ENCODE results near the gene IFITM1. TPM values are rescaled to one million over a fixed set of nuclear protein-coding genes. Genes with fewer than 3 reads are reported as not detected.

The IFITM1 gene
- total and polyA plus RNA-seq, 2 of the 8 experiments (the other 6 are each of a cell fraction or from before 2014, with no cell fraction given) = 394 to 1,464 TPM

- Histone ChIP-seq H3K36me3 (ENCODE audit: control insufficient read depth in 2 of 4, insufficient read depth in 4 of 4, low read length in 3 of 4) (peaks cover 3 to 20% (median 15%) of the 10 kb centered on the region in 4 experiments; a peak in 6 of 8 replicates), H2BK120ac (replicated peaks; ENCODE audit: low read depth, low read length) (no peak overlapping the region), H3K9ac (replicated peaks in 1 of 4; ENCODE audit: extremely low read depth in 1 of 4, low read depth in 3 of 4, low read length in 3 of 4) (no peak overlapping the region; a peak in 1 of 7 replicates), H4K8ac (ENCODE audit: extremely low read depth, insufficient read depth, low read length) (no peak overlapping the region; the same call in 1 of the 2 replicates), H2AK5ac (ENCODE audit: low read depth, low read length) (peak overlapping the region; percentile 88), H3K4me3 (ENCODE audit: extremely low read depth in 1 of 4, insufficient read depth in 2 of 4, low read depth in 3 of 4, low read length in 4 of 4) (no peak overlapping the region), H2AFZ (ENCODE audit: low read length) (no peak overlapping the region), H3K79me2 (ENCODE audit: control insufficient read depth in 1 of 2, insufficient read depth in 2 of 2, low read length in 2 of 2) (no peaks in the 10 kb centered on the region), H3K9me3 (ENCODE audit: insufficient read depth in 2 of 2, low read depth in 1 of 2, low read length in 1 of 2) (no peaks in the 10 kb centered on the region), H3K56ac (replicated peaks; ENCODE audit: insufficient read length, low read depth, low read length) (no peak overlapping the region), H2BK20ac (ENCODE audit: low read length) (no peak overlapping the region), H4K5ac (ENCODE audit: insufficient read length, low read depth, low read length) (no peak overlapping the region), H2BK5ac (ENCODE audit: low read depth, low read length) (peak overlapping the region; percentile 83; the same call in 1 of the 2 replicates), H3K18ac (ENCODE audit: extremely low read depth, low read length) (peak overlapping the region; percentile 78; the same call in 1 of the 2 replicates), H3K27me3 (replicated peaks in 1 of 4; ENCODE audit: control insufficient read depth in 3 of 4, extremely low read depth in 1 of 4, insufficient read depth in 3 of 4, low read length in 3 of 4) (no peaks in the 10 kb centered on the region), H3K4me2 (ENCODE audit: insufficient read depth in 1 of 2, low read depth in 2 of 2, low read length in 2 of 2) (no peak overlapping the region), H3K79me1 (ENCODE audit: low read depth, low read length) (no peaks in the 10 kb centered on the region), H2BK15ac (ENCODE audit: low read length) (0 out of 2 replicates have a peak overlapping the region, but pooled peaks have one; percentile 72), H2BK12ac (ENCODE audit: low read depth, low read length) (peak overlapping the region; percentile 92; the same call in 1 of the 2 replicates), H3K4me1 (replicated peaks in 1 of 4; ENCODE audit: control insufficient read depth in 3 of 4, insufficient read depth in 4 of 4, low read length in 3 of 4) (peaks cover 6 to 20% (median 12%) of the 10 kb centered on the region in 4 experiments), H3K23me2 (ENCODE audit: low read depth, low read length) (no peaks in the 10 kb centered on the region), H4K91ac (replicated peaks; ENCODE audit: insufficient read length, low read length) (no peak overlapping the region), H3K27ac (ENCODE audit: low read depth, low read length) (no peak overlapping the region), H3K4ac (replicated peaks; ENCODE audit: insufficient read length, low read depth, low read length) (no peak overlapping the region), H3K14ac (ENCODE audit: insufficient read length) (peak overlapping the region; percentile 22), H4K20me1 (replicated peaks in 1 of 2; ENCODE audit: control insufficient read depth in 1 of 2, insufficient read depth in 2 of 2, low read length in 2 of 2) (no peaks in the 10 kb centered on the region), H3K23ac (ENCODE audit: insufficient read length) (no peak overlapping the region)
- ChIA-PET POLR2A (ENCODE audit: partially characterized antibody) (interaction anchor here (0.8 to 5.2 kb wide), 9 partner anchors 8 to 71 kb away, joined by 3 to 51 read pairs (median 4); partner anchors contain the start of genes IFITM2 and PGGHG), CTCF (ENCODE audit: partially characterized antibody) (interaction anchor here (2.2 kb wide), 1 partner anchor 47 kb away, joined by 11 read pairs; no protein-coding TSS in a partner anchor)
- 91% methylated on average over 26 of the region's 26 CpGs; no CpG with 5 or more reads in 1 of the 2 experiments for WGBS, 2 experiments (ENCODE audit: extremely low coverage in 1 of 2, insufficient coverage in 1 of 2, insufficient read length in 1 of 2, insufficient replicate concordance in 2 of 2, low coverage in 1 of 2, low lambda C conversion rate in 2 of 2, missing lambda C conversion rate in 1 of 2)
- DNase-seq (ENCODE audit: low read depth in 1 of 2, low spot score in 2 of 2) = no peak
- no peak for FAIRE-seq
- TF ChIP-seq MAX (IDR thresholded peaks at IDR 0.05) (no peak), TAF7 (optimal IDR thresholded peaks at IDR 0.05; ENCODE audit: borderline replicate concordance, low read depth, low read length) (peak; percentile 15)
These were observed 16.0 kb upstream of the IFITM1 start for GRCh38 chr11:297586-298405.
